Activated CD4-positive, alpha-beta memory T cell treated with anti-CD3 and anti-CD28 coated beads for 36 hours (primary cell): ENCODE data around the gene MUC5AC. TPM values are rescaled to one million over a fixed set of nuclear protein-coding genes. Genes with fewer than 3 reads are reported as not detected.
"Not testable (repeated sequence)": the region's sequence is repeated elsewhere in the genome, so short reads cannot be mapped to it uniquely, and the experiment has no call there.

Experiments
- CTCF ChIA-PET: fragments of 350-600 bp; sonication (Branson Sonifier 250); formaldehyde crosslinking; loops from one replicate; lab custom pipeline; 2021; ENCODE audit warnings: antibody characterized with exemption, inconsistent platforms; lab: Charles Lee
- POLR2A ChIA-PET: fragments of 350-600 bp; sonication (Branson Sonifier 250); formaldehyde crosslinking; loops from one replicate; lab custom pipeline; 2021; ENCODE audit warnings: antibody characterized with exemption; lab: Charles Lee
- DNase-seq: peaks from one replicate; pipeline ENCODE4 v3.0.0-alpha.2; 2020
- H3K27ac Mint-ChIP-seq: one replicate; pipeline ENCODE4 v1.8.0; 2021; ENCODE audit warnings: mixed read lengths
- H3K27me3 Mint-ChIP-seq: one replicate; pipeline ENCODE4 v1.8.0; 2021; ENCODE audit warnings: mixed read lengths
- H3K36me3 Mint-ChIP-seq: one replicate; pipeline ENCODE4 v1.8.0; 2021; ENCODE audit warnings: mixed read lengths
- H3K4me1 Mint-ChIP-seq: one replicate; pipeline ENCODE4 v1.8.0; 2021; ENCODE audit warnings: low read depth, mixed read lengths
- H3K4me3 Mint-ChIP-seq: one replicate; pipeline ENCODE4 v1.8.0; 2021; ENCODE audit warnings: mild to moderate bottlenecking, mixed read lengths
- H3K9me3 Mint-ChIP-seq: one replicate; pipeline ENCODE4 v1.8.0; 2021; ENCODE audit warnings: mixed read lengths
- intact Hi-C: fragments of 100-400 bp; cut with micrococcal nuclease; formaldehyde crosslinking; loops from one replicate; pipeline ENCODE4 v1.15.1; 2023
- total RNA-seq, 2 experiments: library from RNA; stranded (reverse); gene quantifications; one replicate each; pipeline ENCODE4 v1.2.3, GENCODE V29; 2021

Gene MUC5AC
- total RNA-seq, 2 experiments from 2014 or later, result not detected

DNA sequence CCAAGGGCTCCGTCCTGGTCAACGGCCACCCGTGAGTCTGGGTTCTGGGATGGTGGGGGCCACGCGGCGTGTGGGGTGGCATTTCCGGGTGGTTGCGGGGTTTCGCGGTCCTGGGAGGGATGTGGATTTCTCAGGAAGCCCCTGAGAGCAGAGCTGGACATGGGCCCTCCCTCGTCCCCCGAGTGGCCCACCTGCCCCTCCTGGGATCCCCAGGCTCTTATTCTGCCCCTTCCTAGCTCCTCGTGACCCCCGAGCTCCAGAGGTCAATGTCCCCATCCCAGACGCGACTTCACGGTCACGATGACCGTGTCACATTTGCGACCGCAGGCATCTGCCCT, 4.4 kb downstream of the MUC5AC start:
- H3K27ac Mint-ChIP-seq, result no peak overlapping the region
- CTCF ChIA-PET, result no interaction called here

DNA sequence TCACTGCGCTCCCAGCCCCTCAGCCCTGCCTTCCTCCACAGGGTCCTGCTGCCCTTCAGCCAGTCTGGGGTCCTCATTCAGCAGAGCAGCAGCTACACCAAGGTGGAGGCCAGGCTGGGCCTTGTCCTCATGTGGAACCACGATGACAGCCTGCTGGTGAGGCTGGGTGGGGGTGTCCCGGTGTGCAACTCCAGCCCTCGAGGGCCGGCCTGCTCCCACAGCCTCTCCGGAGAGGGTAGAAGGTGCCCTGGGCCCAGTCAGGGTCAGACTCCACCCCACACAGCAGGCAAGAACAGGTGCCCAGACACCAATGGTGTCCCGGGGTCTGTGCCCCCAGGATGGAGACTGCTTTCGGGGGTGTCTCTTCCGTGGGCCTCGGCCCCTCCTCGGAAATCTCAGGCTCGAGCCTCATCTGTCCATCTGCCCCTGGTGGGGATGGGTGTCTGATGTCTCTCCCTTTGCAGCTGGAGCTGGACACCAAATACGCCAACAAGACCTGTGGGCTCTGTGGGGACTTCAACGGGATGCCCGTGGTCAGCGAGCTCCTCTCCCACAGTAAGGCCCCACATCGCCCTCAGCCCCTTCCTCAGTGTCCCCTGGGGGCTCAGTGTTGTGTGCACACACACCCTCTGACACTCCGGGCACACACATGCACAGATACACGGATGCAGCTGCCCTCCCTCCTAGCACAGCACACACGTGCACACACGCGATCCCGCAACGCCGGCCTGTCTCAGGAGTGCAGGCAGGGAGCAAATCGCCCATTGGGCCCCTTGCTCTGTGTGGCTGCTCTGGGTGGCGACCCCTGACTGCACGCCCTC, 4.9 kb downstream of the MUC5AC start:
- Mint-ChIP-seq H3K4me1 (no peaks in the 10 kb centered on the region), H3K36me3 (no peaks in the 10 kb centered on the region), H3K4me3 (no peak overlapping the region), H3K27me3 (peaks cover 4% of the 10 kb centered on the region), H3K27ac (no peak overlapping the region), H3K9me3 (no peaks in the 10 kb centered on the region)
- DNase-seq, result no peak
- POLR2A ChIA-PET, result no interaction called here
- CTCF ChIA-PET, result no interaction called here
- intact Hi-C loops, result no loop called here

More for the DNA sequence above, 4.4 kb downstream of the MUC5AC start:
- Mint-ChIP-seq H3K27me3 (peaks cover 4% of the 10 kb centered on the region), H3K36me3 (no peaks in the 10 kb centered on the region), H3K4me3 (no peak overlapping the region), H3K4me1 (no peaks in the 10 kb centered on the region), H3K9me3 (no peaks in the 10 kb centered on the region)
- intact Hi-C loops, result no loop called here
- POLR2A ChIA-PET, result interaction anchor here (0.6 kb wide), 1 partner anchor 74 kb away, joined by 3 read pairs; no protein-coding TSS in a partner anchor
- DNase-seq, result no peak

DNA sequence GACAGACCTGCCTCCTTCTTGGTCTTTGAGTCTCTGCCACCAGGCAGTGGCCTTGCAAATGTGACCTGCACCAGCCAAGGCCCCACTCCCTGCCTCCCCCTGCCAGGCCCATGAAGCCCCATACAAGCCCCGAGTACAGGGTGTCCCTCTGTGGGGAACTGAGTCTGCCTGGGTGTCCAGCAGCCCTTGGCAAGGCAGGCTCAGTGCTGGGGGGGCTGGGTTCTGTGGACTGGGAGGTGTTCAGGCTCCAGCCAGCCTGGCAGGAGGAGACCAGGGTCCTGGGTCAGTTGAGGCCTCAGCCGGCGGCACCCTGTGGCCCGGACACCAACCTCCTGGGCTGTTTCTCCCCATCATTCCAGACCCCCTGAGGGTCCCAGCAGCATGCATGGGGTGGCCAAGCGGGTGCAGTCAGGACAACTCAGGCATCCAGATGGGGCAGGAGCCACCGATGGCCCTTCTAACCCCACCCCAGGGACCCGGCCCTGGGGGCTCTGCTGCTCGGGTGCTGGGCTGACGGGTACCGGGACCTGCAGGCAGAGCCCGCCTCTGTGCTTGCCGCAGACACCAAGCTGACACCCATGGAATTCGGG, 5.7 kb downstream of the MUC5AC start:
- no peak overlapping the region for H3K27ac Mint-ChIP-seq
- intact Hi-C loops, result no loop called here
- ChIA-PET CTCF (no interaction called here), POLR2A (no interaction called here)
- DNase-seq, result no peak
- H3K4me1 Mint-ChIP-seq, result no peaks in the 10 kb centered on the region
- H3K27me3 Mint-ChIP-seq, result peaks cover 4% of the 10 kb centered on the region
- H3K36me3 Mint-ChIP-seq, result no peaks in the 10 kb centered on the region
- H3K4me3 Mint-ChIP-seq, result no peak overlapping the region
- no peaks in the 10 kb centered on the region for H3K9me3 Mint-ChIP-seq

DNA sequence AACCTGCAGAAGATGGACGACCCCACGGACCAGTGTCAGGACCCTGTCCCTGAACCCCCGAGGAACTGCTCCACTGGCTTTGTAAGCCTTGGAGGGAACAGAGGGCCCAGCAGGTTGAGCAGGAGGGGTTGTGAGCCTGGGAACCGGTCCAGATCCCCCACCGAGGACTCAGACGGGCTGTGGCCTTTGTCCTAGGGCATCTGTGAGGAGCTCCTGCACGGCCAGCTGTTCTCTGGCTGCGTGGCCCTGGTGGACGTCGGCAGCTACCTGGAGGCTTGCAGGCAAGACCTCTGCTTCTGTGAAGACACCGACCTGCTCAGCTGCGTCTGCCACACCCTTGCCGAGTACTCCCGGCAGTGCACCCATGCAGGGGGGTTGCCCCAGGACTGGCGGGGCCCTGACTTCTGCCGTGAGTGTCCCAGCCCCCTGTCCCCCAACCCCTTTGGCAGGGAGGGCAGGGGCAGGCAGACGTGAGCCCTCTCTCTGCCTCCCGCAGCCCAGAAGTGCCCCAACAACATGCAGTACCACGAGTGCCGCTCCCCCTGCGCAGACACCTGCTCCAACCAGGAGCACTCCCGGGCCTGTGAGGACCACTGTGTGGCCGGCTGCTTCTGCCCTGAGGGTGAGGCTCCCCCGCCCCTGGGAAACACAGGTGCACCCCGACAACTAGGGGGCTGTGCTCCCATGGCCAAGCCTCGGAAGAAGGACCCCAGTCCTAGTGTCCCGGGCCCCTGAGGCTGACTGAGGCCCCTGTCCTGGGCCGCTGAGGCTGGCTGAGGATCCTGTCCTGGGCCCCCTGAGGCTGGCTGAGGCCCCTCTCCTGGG, 6.4 kb downstream of the MUC5AC start:
- Mint-ChIP-seq H3K4me1 (no peaks in the 10 kb centered on the region), H3K27me3 (peaks cover 4% of the 10 kb centered on the region), H3K27ac (no peak overlapping the region), H3K9me3 (no peaks in the 10 kb centered on the region), H3K36me3 (no peaks in the 10 kb centered on the region), H3K4me3 (no peak overlapping the region)
- DNase-seq, result no peak
- ChIA-PET CTCF (no interaction called here), POLR2A (no interaction called here)
- intact Hi-C loops, result no loop called here

DNA sequence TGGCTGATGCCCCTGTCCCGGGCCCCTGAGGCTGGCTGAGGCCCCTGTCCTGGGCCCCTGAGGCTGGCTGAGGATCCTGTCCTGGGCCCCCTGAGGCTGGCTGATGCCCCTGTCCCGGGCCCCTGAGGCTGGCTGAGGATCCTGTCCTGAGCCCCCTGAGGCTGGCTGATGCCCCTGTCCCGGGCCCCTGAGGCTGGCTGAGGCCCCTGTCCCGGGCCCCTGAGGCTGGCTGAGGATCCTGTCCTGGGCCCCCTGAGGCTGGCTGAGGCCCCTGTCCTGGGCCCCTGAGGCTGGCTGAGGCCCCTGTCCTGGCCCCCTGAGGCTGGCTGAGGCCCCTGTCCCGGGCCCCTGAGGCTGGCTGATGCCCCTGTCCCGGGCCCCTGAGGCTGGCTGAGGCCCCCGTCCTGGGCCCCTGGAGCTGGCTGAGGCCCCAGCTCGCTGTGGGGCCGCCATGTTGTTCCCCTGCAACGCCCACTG, 7.1 kb downstream of the MUC5AC start:
- CTCF ChIA-PET, result not testable (repeated sequence)

DNA sequence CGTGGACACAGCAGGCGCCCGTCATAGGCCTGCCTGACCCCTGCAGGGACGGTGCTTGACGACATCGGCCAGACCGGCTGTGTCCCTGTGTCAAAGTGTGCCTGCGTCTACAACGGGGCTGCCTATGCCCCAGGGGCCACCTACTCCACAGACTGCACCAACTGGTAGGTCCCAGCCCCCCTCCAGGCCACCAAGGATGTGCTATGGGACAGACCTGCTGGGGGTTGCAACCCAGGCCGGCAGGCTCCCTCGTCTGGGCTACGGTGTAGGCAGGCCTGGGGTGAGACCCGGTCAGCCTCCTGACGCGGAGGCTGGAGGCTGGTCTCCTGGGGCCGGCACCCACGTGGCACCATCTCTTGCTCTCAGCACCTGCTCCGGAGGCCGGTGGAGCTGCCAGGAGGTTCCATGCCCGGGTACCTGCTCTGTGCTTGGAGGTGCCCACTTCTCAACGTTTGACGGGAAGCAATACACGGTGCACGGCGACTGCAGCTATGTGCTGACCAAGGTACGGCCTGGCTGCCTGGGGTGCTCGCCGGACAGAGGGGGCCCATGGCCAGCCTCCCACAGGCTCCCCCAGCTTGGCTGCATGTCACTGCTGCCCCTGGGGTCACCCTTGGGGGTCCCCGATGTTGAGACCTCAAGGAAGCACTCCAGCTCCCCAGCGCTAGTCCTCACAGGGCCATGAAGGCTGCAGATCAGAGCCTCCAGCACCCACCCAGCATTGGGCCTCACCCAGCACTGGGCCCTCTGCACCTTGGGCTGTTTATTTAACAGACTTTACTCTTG, 7.7 kb downstream of the MUC5AC start:
- H3K9me3 Mint-ChIP-seq, result peaks cover 2% of the 10 kb centered on the region
- no peaks in the 10 kb centered on the region for H3K36me3 Mint-ChIP-seq
- peaks cover 4% of the 10 kb centered on the region for H3K27me3 Mint-ChIP-seq
- POLR2A ChIA-PET, result no interaction called here
- DNase-seq, result no peak
- no peaks in the 10 kb centered on the region for H3K4me1 Mint-ChIP-seq
- intact Hi-C loops, result no loop called here
- CTCF ChIA-PET, result no interaction called here
- no peak overlapping the region for H3K4me3 Mint-ChIP-seq
- H3K27ac Mint-ChIP-seq, result no peak overlapping the region

More for the DNA sequence above, 7.1 kb downstream of the MUC5AC start:
- H3K27me3 Mint-ChIP-seq, H3K36me3 Mint-ChIP-seq, H3K9me3 Mint-ChIP-seq, H3K27ac Mint-ChIP-seq, intact Hi-C loops, H3K4me1 Mint-ChIP-seq, POLR2A ChIA-PET, H3K4me3 Mint-ChIP-seq, DNase-seq: not testable (repeated sequence)

DNA sequence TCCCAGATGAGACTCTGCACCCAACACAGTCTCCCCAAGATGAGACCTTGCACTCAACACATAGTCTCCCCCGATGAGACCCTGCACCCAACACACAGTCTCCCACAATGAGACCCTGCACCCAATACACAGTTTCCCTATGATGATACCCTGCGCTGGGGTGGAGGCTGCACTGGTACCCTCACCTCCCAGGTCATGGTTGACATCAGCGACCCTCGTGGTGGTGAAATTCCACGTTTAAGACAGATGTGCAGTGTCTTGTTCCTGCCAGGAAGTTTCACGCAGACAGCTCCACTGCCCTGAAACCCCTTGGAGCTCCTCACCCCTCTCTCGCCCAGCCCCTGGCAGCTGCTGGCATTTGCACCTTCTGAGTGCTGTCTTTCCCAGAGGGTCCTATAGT, 9.5 kb downstream of the MUC5AC start:
- H3K36me3 Mint-ChIP-seq, result no peaks in the 10 kb centered on the region
- peaks cover 4% of the 10 kb centered on the region for H3K27me3 Mint-ChIP-seq
- H3K4me3 Mint-ChIP-seq, result no peak overlapping the region
- no peak overlapping the region for H3K27ac Mint-ChIP-seq
- intact Hi-C loops, result no loop called here
- no peak for DNase-seq
- ChIA-PET CTCF (no interaction called here), POLR2A (no interaction called here)
- H3K4me1 Mint-ChIP-seq, result no peaks in the 10 kb centered on the region
- H3K9me3 Mint-ChIP-seq, result peaks cover 7% of the 10 kb centered on the region

DNA sequence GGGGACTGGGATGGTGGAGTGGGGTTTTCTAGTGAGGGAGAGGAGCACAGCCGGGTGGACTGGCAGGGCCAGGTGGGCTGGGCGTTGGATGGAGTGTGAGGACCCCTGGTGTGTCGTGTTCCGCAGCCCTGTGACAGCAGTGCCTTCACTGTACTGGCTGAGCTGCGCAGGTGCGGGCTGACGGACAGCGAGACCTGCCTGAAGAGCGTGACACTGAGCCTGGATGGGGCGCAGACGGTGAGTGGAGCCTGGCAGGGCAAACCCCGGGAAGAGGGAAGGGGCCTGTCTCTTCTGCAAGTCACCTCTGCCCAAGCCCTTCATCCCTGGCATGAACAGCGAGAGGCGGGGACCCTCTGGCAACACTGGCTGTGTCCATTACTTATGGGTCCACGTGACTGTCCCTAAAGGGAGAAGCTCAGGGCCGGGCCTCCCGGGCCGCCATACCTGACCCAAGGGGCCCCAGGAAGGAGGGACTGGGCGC, 10.0 kb downstream of the MUC5AC start:
- peaks cover 4% of the 10 kb centered on the region for H3K27me3 Mint-ChIP-seq
- H3K9me3 Mint-ChIP-seq, result peaks cover 7% of the 10 kb centered on the region
- no peak overlapping the region for H3K4me3 Mint-ChIP-seq
- no peak for DNase-seq
- intact Hi-C loops, result no loop called here
- ChIA-PET CTCF (no interaction called here), POLR2A (interaction anchor here (0.5 kb wide), 1 partner anchor 236 kb away, joined by 4 read pairs; no protein-coding TSS in a partner anchor)
- H3K27ac Mint-ChIP-seq, result no peak overlapping the region
- H3K4me1 Mint-ChIP-seq, result no peaks in the 10 kb centered on the region
- no peaks in the 10 kb centered on the region for H3K36me3 Mint-ChIP-seq

DNA sequence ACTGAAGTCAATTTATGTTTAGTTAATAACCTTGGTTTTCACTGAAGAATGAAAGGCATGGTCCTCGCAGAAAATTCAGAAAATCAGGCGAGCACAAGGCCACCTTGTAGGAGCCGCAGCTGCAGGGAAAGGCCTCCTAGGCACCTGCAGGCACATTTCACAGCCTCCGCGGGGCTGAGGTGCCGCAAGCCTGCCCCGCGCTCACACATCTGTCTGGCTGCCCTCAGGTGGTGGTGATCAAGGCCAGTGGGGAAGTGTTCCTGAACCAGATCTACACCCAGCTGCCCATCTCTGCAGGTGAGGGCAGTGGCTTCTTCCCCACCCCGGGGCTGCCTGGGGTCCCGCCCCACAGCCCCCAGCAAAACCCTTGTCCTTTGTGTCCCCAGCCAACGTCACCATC, 10.5 kb downstream of the MUC5AC start:
- POLR2A ChIA-PET, result interaction anchor here (0.5 kb wide), 1 partner anchor 236 kb away, joined by 4 read pairs; no protein-coding TSS in a partner anchor
- Mint-ChIP-seq H3K4me3 (no peak overlapping the region), H3K27ac (no peak overlapping the region), H3K36me3 (no peaks in the 10 kb centered on the region), H3K27me3 (no peaks in the 10 kb centered on the region), H3K9me3 (peaks cover 7% of the 10 kb centered on the region), H3K4me1 (no peaks in the 10 kb centered on the region)
- intact Hi-C loops, result no loop called here
- DNase-seq, result no peak
- CTCF ChIA-PET, result no interaction called here

DNA sequence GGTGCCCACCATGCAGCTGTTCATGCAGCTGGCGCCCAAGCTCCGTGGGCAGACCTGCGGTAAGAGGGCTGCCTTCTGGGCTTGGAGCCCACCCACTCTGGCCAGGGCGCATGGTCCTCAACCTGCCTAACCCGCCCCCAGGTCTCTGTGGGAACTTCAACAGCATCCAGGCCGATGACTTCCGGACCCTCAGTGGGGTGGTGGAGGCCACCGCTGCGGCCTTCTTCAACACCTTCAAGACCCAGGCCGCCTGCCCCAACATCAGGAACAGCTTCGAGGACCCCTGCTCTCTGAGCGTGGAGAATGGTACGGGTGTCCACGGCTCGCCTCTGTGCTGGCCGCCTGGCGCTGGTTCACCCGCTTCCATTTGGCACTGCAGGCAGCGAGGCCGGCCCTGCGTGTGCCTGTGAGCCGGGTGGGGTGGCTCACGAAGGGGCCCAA, 11.0 kb downstream of the MUC5AC start:
- CTCF ChIA-PET, result no interaction called here
- POLR2A ChIA-PET, result no interaction called here
- Mint-ChIP-seq H3K27ac (no peak overlapping the region), H3K9me3 (peaks cover 7% of the 10 kb centered on the region), H3K36me3 (no peaks in the 10 kb centered on the region), H3K27me3 (no peaks in the 10 kb centered on the region), H3K4me1 (no peaks in the 10 kb centered on the region), H3K4me3 (no peak overlapping the region)
- intact Hi-C loops, result no loop called here
- no peak for DNase-seq

DNA sequence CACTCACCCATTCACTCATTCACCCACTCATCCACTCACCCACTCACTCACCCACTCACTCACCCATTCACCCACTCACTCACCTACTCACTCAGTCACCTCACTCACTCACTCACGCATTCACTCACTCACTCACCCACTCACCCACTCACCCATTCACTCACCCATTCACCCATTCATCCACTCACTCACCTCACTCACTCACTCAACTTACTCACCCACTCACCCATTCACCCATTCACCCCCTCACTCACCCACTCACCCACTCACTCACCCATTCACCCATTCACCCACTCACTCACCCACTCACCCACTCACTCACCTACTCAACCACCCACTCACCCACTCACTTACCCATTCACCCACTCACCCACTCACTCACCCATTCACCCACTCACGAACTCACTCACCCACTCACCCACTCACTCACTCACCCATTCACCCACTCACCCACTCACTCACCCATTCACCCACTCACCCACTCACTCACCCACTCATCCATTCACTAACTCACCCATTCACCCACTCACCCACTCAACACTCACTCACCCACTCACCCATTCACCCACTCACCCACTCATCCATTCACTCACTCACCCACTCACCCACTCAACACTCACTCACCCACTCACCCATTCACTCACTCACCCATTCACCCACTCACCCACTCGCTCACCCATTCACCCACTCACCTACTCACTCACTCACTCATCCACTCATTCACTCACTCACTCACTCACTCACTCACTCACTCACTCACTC, 13.7 kb downstream of the MUC5AC start:
- CTCF ChIA-PET, result no interaction called here

More for the DNA sequence above, 13.7 kb downstream of the MUC5AC start:
- DNase-seq, result no peak
- Mint-ChIP-seq H3K27me3 (no peaks in the 10 kb centered on the region), H3K27ac (no peak overlapping the region), H3K4me3 (no peak overlapping the region), H3K36me3 (no peaks in the 10 kb centered on the region), H3K4me1 (no peaks in the 10 kb centered on the region), H3K9me3 (peaks cover 7% of the 10 kb centered on the region)
- intact Hi-C loops, result no loop called here
- POLR2A ChIA-PET, result no interaction called here
